GM23248 (cell line): Measurements from ENCODE around the gene UGT2B11. TPM values are rescaled to one million over a fixed set of nuclear protein-coding genes. Genes with fewer than 3 reads are reported as not detected.
"Not testable (repeated sequence)": the region's sequence is repeated elsewhere in the genome, so short reads cannot be mapped to it uniquely, and the experiment has no call there.

Experiments used
- DNase-seq: peaks from one replicate; pipeline ENCODE4 v3.0.0-alpha.2; 2015
- H2AFZ ChIP-seq: fragments of 200-600 bp; sonication (generic); 2 replicates; pipeline ENCODE4 v1.6.1; 2016; ENCODE audit warnings: antibody characterized with exemption
- H3F3A ChIP-seq: fragments of 200-600 bp; sonication (generic); 2 replicates; pipeline ENCODE4 v1.6.1; 2016; ENCODE audit warnings: mild to moderate bottlenecking, antibody characterized with exemption, mixed run types; ENCODE audit not compliant: insufficient read depth
- H3K27ac ChIP-seq: fragments of 200-600 bp; sonication (generic); 2 replicates; pipeline ENCODE4 v1.5.1; 2016; ENCODE audit warnings: mild to moderate bottlenecking
- H3K27me3 ChIP-seq: fragments of 200-600 bp; sonication (generic); replicated peaks from 2 replicates; pipeline ENCODE4 v1.6.1; 2016; ENCODE audit warnings: mild to moderate bottlenecking; ENCODE audit not compliant: insufficient read depth
- H3K36me3 ChIP-seq: fragments of 200-600 bp; sonication (generic); 2 replicates; pipeline ENCODE4 v1.6.1; 2016; ENCODE audit warnings: low read depth, mild to moderate bottlenecking
- H3K4me1 ChIP-seq: fragments of 200-600 bp; sonication (generic); 2 replicates; pipeline ENCODE4 v1.6.1; 2016; ENCODE audit warnings: mild to moderate bottlenecking; ENCODE audit not compliant: insufficient read depth
- H3K4me2 ChIP-seq: fragments of 200-600 bp; sonication (generic); one replicate; pipeline ENCODE4 v1.6.1; 2016; ENCODE audit warnings: mild to moderate bottlenecking; ENCODE audit not compliant: unreplicated experiment
- H3K4me3 ChIP-seq: fragments of 200-600 bp; sonication (generic); 2 replicates; pipeline ENCODE4 v1.5.1; 2016; ENCODE audit warnings: mild to moderate bottlenecking
- H3K79me2 ChIP-seq: fragments of 200-600 bp; sonication (generic); 2 replicates; pipeline ENCODE4 v1.6.1; 2016; ENCODE audit warnings: mild to moderate bottlenecking; ENCODE audit not compliant: insufficient read depth
- H3K9ac ChIP-seq: fragments of 200-600 bp; sonication (generic); 2 replicates; pipeline ENCODE4 v1.6.1; 2016; ENCODE audit warnings: mild to moderate bottlenecking
- H3K9me2 ChIP-seq: fragments of 200-600 bp; sonication (generic); 2 replicates; pipeline ENCODE4 v1.6.1; 2016; ENCODE audit warnings: mixed run types, mild to moderate bottlenecking, moderate library complexity; ENCODE audit not compliant: insufficient read depth
- H3K9me3 ChIP-seq: fragments of 200-600 bp; sonication (generic); one replicate; pipeline ENCODE4 v1.6.1; 2017; ENCODE audit warnings: low read depth
- H4K20me1 ChIP-seq: fragments of 200-600 bp; sonication (generic); 2 replicates; pipeline ENCODE4 v1.6.0; 2016; ENCODE audit not compliant: insufficient read depth
- EZH2 ChIP-seq: fragments of 200-600 bp; sonication (generic); IDR thresholded peaks from 2 replicates; pipeline ENCODE4 v1.6.1; 2018; ENCODE audit warnings: antibody characterized with exemption, mild to moderate bottlenecking; ENCODE audit not compliant: insufficient read depth, poor library complexity, severe bottlenecking
- EZH2phosphoT487 ChIP-seq: fragments of 200-600 bp; sonication (generic); IDR thresholded peaks from 2 replicates; pipeline ENCODE4 v1.6.1; 2018; ENCODE audit warnings: antibody characterized with exemption, moderate library complexity, mild to moderate bottlenecking, low read depth; ENCODE audit not compliant: insufficient read depth
- WGBS, 2 experiments: methylation state at CpG; one replicate each; pipeline ENCODE4 v1.1.6; 2015 to 2017; ENCODE audit warnings: low lambda C conversion rate in 2 of 2, low coverage in 1 of 2; ENCODE audit errors: missing lambda C conversion rate in 2 of 2; 5-methylcytosine and 5-hydroxymethylcytosine counted together
- in situ Hi-C: fragments of 300-500 bp; cut with MboI; formaldehyde crosslinking; loops from 2 replicates; pipeline ENCODE4 v1.15.0; 2020
- polyA plus RNA-seq: library from polyadenylated mRNA; unstranded; fragments of >200 nt; fragmentation: Nextera tagmentation; extraction: Ambion mirVana; gene quantifications from 2 replicates; pipeline ENCODE4 v1.2.1, GENCODE V29; 2016
- total RNA-seq: library from RNA; depleted of rRNA; stranded (reverse); fragments of >200 nt; shearing (Covaris generic); gene quantifications from 2 replicates; pipeline ENCODE4 v1.2.3, GENCODE V29; 2014

UGT2B11 gene
- total and polyA plus RNA-seq, 2 experiments from 2014 or later: not detected

GRCh38 chr4:69210911-69211310 lies 3.6 kb downstream of the UGT2B11 start:
- in situ Hi-C loops: no loop called here
- Histone ChIP-seq H3K9ac (no peak overlapping the region), H3F3A (no peaks in the 10 kb centered on the region), H3K4me2 (no peak overlapping the region), H3K9me3 (no peaks in the 10 kb centered on the region), H3K4me1 (no peaks in the 10 kb centered on the region), H3K27ac (no peak overlapping the region), H3K4me3 (no peak overlapping the region), H3K36me3 (no peaks in the 10 kb centered on the region), H3K27me3 (no peaks in the 10 kb centered on the region), H4K20me1 (no peaks in the 10 kb centered on the region), H3K9me2 (no peaks in the 10 kb centered on the region), H2AFZ (no peak overlapping the region), H3K79me2 (no peaks in the 10 kb centered on the region)
- TF ChIP-seq EZH2: no peak
- no peak for TF ChIP-seq EZH2phosphoT487
- DNase-seq: no peak
- WGBS, 2 experiments: 21 to 33% methylated on average over 1 of the region's 1 CpG

- H3F3A ChIP-seq, H3K9me3 ChIP-seq, H3K27ac ChIP-seq, H3K4me2 ChIP-seq, H3K79me2 ChIP-seq, in situ Hi-C loops, H3K9ac ChIP-seq, H3K4me1 ChIP-seq, H3K4me3 ChIP-seq, H3K27me3 ChIP-seq, DNase-seq, H4K20me1 ChIP-seq, H3K36me3 ChIP-seq, H2AFZ ChIP-seq, H3K9me2 ChIP-seq: not testable (repeated sequence)
- 15 to 19% methylated on average over 4 of the region's 4 CpGs for WGBS, 2 experiments
Observed at GRCh38 chr4:69198506-69198905, 16.0 kb downstream of the UGT2B11 start.

- no peaks in the 10 kb centered on the region for H3K4me1 ChIP-seq
- H3K9me3 ChIP-seq: no peaks in the 10 kb centered on the region
- DNase-seq: no peak
- H3K79me2 ChIP-seq: no peaks in the 10 kb centered on the region
- H3K9me2 ChIP-seq: no peaks in the 10 kb centered on the region
- H3K4me3 ChIP-seq: no peak overlapping the region
- in situ Hi-C loops: no loop called here
- no peak overlapping the region for H3K27ac ChIP-seq
- no peaks in the 10 kb centered on the region for H3K27me3 ChIP-seq
- TF ChIP-seq EZH2phosphoT487 (no peak), EZH2 (no peak)
- WGBS, 2 experiments: 35 to 41% methylated on average over 3 of the region's 3 CpGs
- no peak overlapping the region for H3K9ac ChIP-seq
- no peak overlapping the region for H2AFZ ChIP-seq
- no peak overlapping the region for H3K4me2 ChIP-seq
- H3K36me3 ChIP-seq: no peaks in the 10 kb centered on the region
- no peaks in the 10 kb centered on the region for H3F3A ChIP-seq
- H4K20me1 ChIP-seq: no peaks in the 10 kb centered on the region
Observed at GRCh38 chr4:69196209-69196965, 18.2 kb downstream of the UGT2B11 start.

- TF ChIP-seq EZH2 (no peak), EZH2phosphoT487 (no peak)
- Histone ChIP-seq H3K9me3 (no peaks in the 10 kb centered on the region), H4K20me1 (no peaks in the 10 kb centered on the region), H3K79me2 (no peaks in the 10 kb centered on the region), H3K4me2 (no peak overlapping the region), H2AFZ (no peak overlapping the region), H3K9ac (no peak overlapping the region), H3K4me1 (no peaks in the 10 kb centered on the region), H3K27ac (no peak overlapping the region), H3K4me3 (no peak overlapping the region), H3K36me3 (no peaks in the 10 kb centered on the region), H3F3A (no peaks in the 10 kb centered on the region), H3K27me3 (no peaks in the 10 kb centered on the region), H3K9me2 (no peaks in the 10 kb centered on the region)
- in situ Hi-C loops: no loop called here
- no peak for DNase-seq
- WGBS, 2 experiments: 12 to 15% methylated on average over 3 of the region's 3 CpGs
Observed at GRCh38 chr4:69194166-69194565, 20.4 kb downstream of the UGT2B11 start.

DNA sequence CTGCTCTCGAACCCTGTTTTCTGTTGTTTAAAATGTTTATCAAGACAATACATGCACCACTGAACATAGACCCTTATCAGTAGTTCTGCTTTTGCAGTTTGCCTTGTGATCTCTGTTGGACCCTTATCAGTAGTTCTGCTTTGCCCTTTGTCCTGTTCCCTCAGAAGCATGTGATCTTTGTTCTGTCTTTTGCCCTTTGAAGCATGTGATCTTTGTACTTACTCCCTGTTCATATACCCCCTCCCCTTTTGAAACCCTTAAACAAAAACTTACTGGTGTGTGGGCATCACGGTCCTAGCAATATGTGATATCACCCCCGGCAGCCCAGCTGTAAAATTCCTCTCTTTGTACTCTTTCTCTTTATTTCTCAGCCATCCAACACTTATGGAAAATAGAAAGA lies 22.6 kb downstream of the UGT2B11 start:
- H3F3A ChIP-seq, H3K27ac ChIP-seq, H3K4me3 ChIP-seq, DNase-seq, H3K4me1 ChIP-seq, H3K9ac ChIP-seq, H3K79me2 ChIP-seq, H3K9me3 ChIP-seq, H4K20me1 ChIP-seq, in situ Hi-C loops, H2AFZ ChIP-seq, H3K4me2 ChIP-seq, H3K9me2 ChIP-seq, H3K36me3 ChIP-seq, H3K27me3 ChIP-seq: not testable (repeated sequence)
- 13 to 22% methylated on average over 3 of the region's 3 CpGs for whole genome bisulfite sequencing, 2 experiments

GRCh38 chr4:69190621-69191020 lies 23.9 kb downstream of the UGT2B11 start:
- H3K36me3 ChIP-seq, H4K20me1 ChIP-seq, H3K9ac ChIP-seq, H3K4me1 ChIP-seq, H2AFZ ChIP-seq, H3K79me2 ChIP-seq, H3K27ac ChIP-seq, H3K9me3 ChIP-seq, H3K9me2 ChIP-seq, DNase-seq, H3K4me2 ChIP-seq, H3K4me3 ChIP-seq, H3F3A ChIP-seq, in situ Hi-C loops, H3K27me3 ChIP-seq: not testable (repeated sequence)
- 29 to 31% methylated on average over 1 of the region's 1 CpG for WGBS, 2 experiments

DNA sequence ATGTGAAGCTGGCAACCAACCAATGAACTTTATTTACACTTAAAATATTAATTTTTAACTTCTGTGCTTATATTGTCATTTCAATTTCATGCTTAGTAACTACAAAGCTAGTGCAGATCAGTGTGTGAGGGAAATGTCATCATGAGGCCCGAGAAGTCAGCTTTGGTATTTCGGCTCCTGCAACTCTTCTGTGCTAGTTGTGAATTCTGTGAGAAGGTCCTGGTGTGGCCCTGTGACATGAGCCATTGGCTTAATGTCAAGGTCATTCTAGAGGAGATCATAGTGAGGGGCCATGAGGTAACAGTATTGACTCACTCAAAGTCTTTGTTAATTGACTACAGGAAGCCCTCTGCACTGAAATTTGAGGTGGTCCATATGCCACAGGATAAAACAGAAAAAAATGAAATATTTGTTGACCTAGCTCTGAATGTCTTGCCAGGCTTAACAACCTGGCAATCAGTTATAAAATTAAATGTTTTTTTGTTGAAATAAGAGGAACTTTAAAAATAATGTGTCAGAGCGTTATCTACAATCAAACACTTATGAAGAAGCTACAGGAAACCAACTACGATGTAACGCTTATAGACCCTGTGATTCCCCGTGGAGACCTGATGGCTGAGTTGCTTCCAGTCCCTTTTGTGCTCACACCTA lies 32.9 kb downstream of the UGT2B11 start:
- H4K20me1 ChIP-seq, in situ Hi-C loops, DNase-seq, H3K9me3 ChIP-seq, H3K9me2 ChIP-seq, H3K79me2 ChIP-seq, H3K4me1 ChIP-seq, H3K4me3 ChIP-seq, H2AFZ ChIP-seq, H3K4me2 ChIP-seq, H3F3A ChIP-seq, H3K9ac ChIP-seq, H3K27me3 ChIP-seq, H3K27ac ChIP-seq, H3K36me3 ChIP-seq: not testable (repeated sequence)
- WGBS, 2 experiments: 44 to 49% methylated on average over 6 of the region's 6 CpGs
